HepG2 (cell line): ENCODE results near the gene CNBD2. TPM values are rescaled to one million over a fixed set of nuclear protein-coding genes. Genes with fewer than 3 reads are reported as not detected.
A peak's percentile ranks its signal among the peaks of the same experiment; 100 is the strongest.

Experiments
- CBX1 ChIP-seq: IDR thresholded peaks from one replicate; pipeline ENCODE4 v1.6.1; 2016; ENCODE audit warnings: antibody characterized with exemption, low read depth
- CCAR2 ChIP-seq: fragments of 200-400 bp; formaldehyde crosslinking; optimal IDR thresholded peaks from 2 replicates; pipeline ENCODE3; 2018; ENCODE audit warnings: low read depth, mild to moderate bottlenecking, low read length, moderate library complexity
- CHCHD3 ChIP-seq: sonication (generic); formaldehyde crosslinking; IDR thresholded peaks from 2 replicates; pipeline ENCODE4 v1.8.0; 2022; ENCODE audit warnings: mild to moderate bottlenecking, missing genetic modification reagents, moderate library complexity
- ETV6 ChIP-seq: sonication (generic); formaldehyde crosslinking; conservative IDR thresholded peaks from 2 replicates; pipeline ENCODE4 v1.4.0; 2020; ENCODE audit warnings: missing genetic modification reagents
- HOXA7 ChIP-seq: sonication (generic); formaldehyde crosslinking; IDR thresholded peaks from 2 replicates; pipeline ENCODE4 v1.8.1; 2022; ENCODE audit warnings: mild to moderate bottlenecking, missing genetic modification reagents, moderate library complexity
- ISL2 ChIP-seq: sonication (generic); formaldehyde crosslinking; IDR thresholded peaks from 2 replicates; pipeline ENCODE4 v1.5.0; 2020; ENCODE audit warnings: missing genetic modification reagents
- KAT7 ChIP-seq: IDR thresholded peaks from 2 replicates; pipeline ENCODE4 v1.6.1; 2018; ENCODE audit warnings: borderline replicate concordance, missing compliant biosample characterization
- MAX ChIP-seq: IDR thresholded peaks from 2 replicates; pipeline ENCODE4 v1.6.1; 2012; ENCODE audit warnings: inconsistent platforms
- MEF2D ChIP-seq: sonication (generic); formaldehyde crosslinking; IDR thresholded peaks from 2 replicates; pipeline ENCODE4 v1.5.1; 2020; ENCODE audit warnings: mild to moderate bottlenecking, missing genetic modification reagents
- MYC ChIP-seq: sonication (generic); formaldehyde crosslinking; IDR thresholded peaks from 2 replicates; pipeline ENCODE4 v1.9.0; 2021; ENCODE audit warnings: missing genetic modification reagents, borderline replicate concordance
- SMAD3 ChIP-seq: sonication (generic); formaldehyde crosslinking; IDR thresholded peaks from 2 replicates; pipeline ENCODE4 v1.4.0; 2020; ENCODE audit warnings: missing genetic modification reagents
- ZBTB10 ChIP-seq: sonication (generic); formaldehyde crosslinking; IDR thresholded peaks from 2 replicates; pipeline ENCODE4 v1.4.0; 2020; ENCODE audit warnings: missing genetic modification reagents, borderline replicate concordance
- ZFP36L2 ChIP-seq: sonication (generic); formaldehyde crosslinking; IDR thresholded peaks from 2 replicates; pipeline ENCODE4 v1.4.0; 2020; ENCODE audit warnings: missing genetic modification reagents
- ZNF337 ChIP-seq: sonication (generic); formaldehyde crosslinking; IDR thresholded peaks from 2 replicates; pipeline ENCODE4 v1.5.1; 2020; ENCODE audit warnings: missing genetic modification reagents, low read depth, mild to moderate bottlenecking, borderline replicate concordance
- ZNF33A ChIP-seq: sonication (generic); formaldehyde crosslinking; IDR thresholded peaks from 2 replicates; pipeline ENCODE4 v1.5.1; 2020; ENCODE audit warnings: missing genetic modification reagents, mild to moderate bottlenecking, moderate library complexity, borderline replicate concordance
- ZNF383 ChIP-seq: sonication (generic); formaldehyde crosslinking; IDR thresholded peaks from 2 replicates; pipeline ENCODE4 v1.4.0; 2020; ENCODE audit warnings: missing genetic modification reagents, mild to moderate bottlenecking, borderline replicate concordance
- ZNF549 ChIP-seq: sonication (generic); formaldehyde crosslinking; IDR thresholded peaks from 2 replicates; pipeline ENCODE4 v1.5.0; 2020; ENCODE audit warnings: missing genetic modification reagents
- ZNF552 ChIP-seq: sonication (generic); formaldehyde crosslinking; IDR thresholded peaks from 2 replicates; pipeline ENCODE4 v1.9.0; 2022; ENCODE audit warnings: missing genetic modification reagents, mild to moderate bottlenecking, borderline replicate concordance
- ZNF7 ChIP-seq: IDR thresholded peaks from 2 replicates; pipeline ENCODE4 v1.6.1; 2016; ENCODE audit warnings: missing biosample characterization, missing genetic modification reagents
- ZUFSP ChIP-seq: sonication (generic); formaldehyde crosslinking; IDR thresholded peaks from 2 replicates; pipeline ENCODE4 v1.9.0; 2021; ENCODE audit warnings: missing genetic modification reagents, mild to moderate bottlenecking, borderline replicate concordance
- polyA plus RNA-seq, 8 experiments: library from polyadenylated mRNA; depleted of rRNA in 3 of 8; stranded (reverse) in 7 of 8; unstranded in 1 of 8; fragments of >200 nt; fragmentation: Illumina TruSeq in 4 of 8; extraction: Trizol in 4 of 8; gene quantifications; 2 replicates each; pipeline versions ENCODE4 v1.2.1 to v1.2.3, GENCODE V29; 2011 to 2016; ENCODE audit warnings: low read depth in 4 of 8, missing spikeins in 1 of 8, mixed read lengths in 1 of 8; ENCODE audit not compliant: insufficient read depth in 1 of 8
- total RNA-seq, 5 experiments: library from RNA; depleted of rRNA; stranded (reverse); fragments of >200 nt; fragmentation: Illumina TruSeq; extraction: Trizol; gene quantifications; 2 replicates each; pipeline ENCODE4 v1.2.3, GENCODE V29; 2016; ENCODE audit warnings: low read depth in 1 of 5
- TF ChIP-seq, protein P1 (sequence below): IDR thresholded peaks from 2 replicates; pipeline ENCODE4 v1.6.1; 2016; ENCODE audit warnings: missing compliant biosample characterization, missing genetic modification reagents, borderline replicate concordance
- TF ChIP-seq, protein P2 (sequence below): sonication (generic); formaldehyde crosslinking; IDR thresholded peaks from 2 replicates; pipeline ENCODE4 v1.4.0; 2020; ENCODE audit warnings: mild to moderate bottlenecking, missing genetic modification reagents

CNBD2 gene
- total and polyA plus RNA-seq, 2 of the 13 experiments (the other 11 are each of a cell fraction or from before 2014, with no cell fraction given), result 12.4 to 22.8 TPM

- TF ChIP-seq ZUFSP (no peak), MEF2D (CRISPR knock-in tag) (peak; percentile 91), CBX1 (peak; percentile 99), CCAR2 (no peak), KAT7 (CRISPR knock-in tag) (peak; percentile 98), CHCHD3 (CRISPR knock-in tag) (peak; percentile 98), ZFP36L2 (0 out of 2 replicates have a peak, but pooled peaks have one; percentile 77), ZNF383 (CRISPR knock-in tag) (peak; percentile 98; the same call in 1 of the 2 replicates), MAX (peak; percentile 84), MYC (CRISPR knock-in tag) (peak; percentile 74; the same call in 1 of the 2 replicates), ZNF337 (CRISPR knock-in tag) (no peak; the same call in 1 of the 2 replicates), ZNF33A (CRISPR knock-in tag) (peak; percentile 87; the same call in 1 of the 2 replicates), ZNF549 (CRISPR knock-in tag) (0 out of 2 replicates have a peak, but pooled peaks have one; percentile 49), ZNF7 (no peak), ZBTB10 (CRISPR knock-in tag) (peak; percentile 95), ETV6 (CRISPR knock-in tag) (peak; percentile 90; the same call in 1 of the 2 replicates), SMAD3 (CRISPR knock-in tag) (peak; percentile 88), ZNF552 (CRISPR knock-in tag) (peak; percentile 97), ISL2 (CRISPR knock-in tag) (peak; percentile 76), HOXA7 (CRISPR knock-in tag) (peak; percentile 94; the same call in 1 of the 2 replicates)
- TF ChIP-seq, protein P1, sequence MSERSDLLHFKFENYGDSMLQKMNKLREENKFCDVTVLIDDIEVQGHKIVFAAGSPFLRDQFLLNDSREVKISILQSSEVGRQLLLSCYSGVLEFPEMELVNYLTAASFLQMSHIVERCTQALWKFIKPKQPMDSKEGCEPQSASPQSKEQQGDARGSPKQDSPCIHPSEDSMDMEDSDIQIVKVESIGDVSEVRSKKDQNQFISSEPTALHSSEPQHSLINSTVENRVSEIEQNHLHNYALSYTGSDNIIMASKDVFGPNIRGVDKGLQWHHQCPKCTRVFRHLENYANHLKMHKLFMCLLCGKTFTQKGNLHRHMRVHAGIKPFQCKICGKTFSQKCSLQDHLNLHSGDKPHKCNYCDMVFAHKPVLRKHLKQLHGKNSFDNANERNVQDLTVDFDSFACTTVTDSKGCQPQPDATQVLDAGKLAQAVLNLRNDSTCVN (CRISPR knock-in tag), result peak; percentile 89; the same call in 1 of the 2 replicates
- TF ChIP-seq, protein P2, sequence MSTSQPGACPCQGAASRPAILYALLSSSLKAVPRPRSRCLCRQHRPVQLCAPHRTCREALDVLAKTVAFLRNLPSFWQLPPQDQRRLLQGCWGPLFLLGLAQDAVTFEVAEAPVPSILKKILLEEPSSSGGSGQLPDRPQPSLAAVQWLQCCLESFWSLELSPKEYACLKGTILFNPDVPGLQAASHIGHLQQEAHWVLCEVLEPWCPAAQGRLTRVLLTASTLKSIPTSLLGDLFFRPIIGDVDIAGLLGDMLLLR (CRISPR knock-in tag), result peak; percentile 18; the same call in 1 of the 2 replicates
Measured at GRCh38 chr20:36050436-36051317, 82.3 kb downstream of the CNBD2 start (continued).
